ENCODE measurements around the gene PALD1. TPM values are rescaled to one million over a fixed set of nuclear protein-coding genes. Genes with fewer than 3 reads are reported as not detected.
A peak's percentile ranks its signal among the peaks of the same experiment; 100 is the strongest.

PALD1 gene
- total and polyA plus RNA-seq, 9 of the 15 experiments (the other 6 are each of a cell fraction or from before 2014, with no cell fraction given) = 0.03 to 0.29 (median 0.09) TPM; not detected in 2

GRCh38 chr10:70588859-70589570 lies 110.4 kb downstream of the PALD1 start (continued):
- TF ChIP-seq TCF15 (CRISPR knock-in tag; IDR thresholded peaks at IDR 0.05) = no peak
- TF ChIP-seq GTF3C2 (IDR thresholded peaks at IDR 0.05; ENCODE audit: borderline replicate concordance, extremely low read depth, insufficient read length) = no peak
- no peak for TF ChIP-seq ZNF217 (CRISPR knock-in tag; IDR thresholded peaks at IDR 0.05)
- TF ChIP-seq PATZ1 (CRISPR knock-in tag; IDR thresholded peaks at IDR 0.05; ENCODE audit: borderline replicate concordance) = no peak
- TF ChIP-seq BRF1 (IDR thresholded peaks at IDR 0.05; ENCODE audit: borderline replicate concordance, extremely low read depth, insufficient read length) = no peak
- no peak; the same call in 1 of the 2 replicates for TF ChIP-seq ZNF644 (tag; IDR thresholded peaks at IDR 0.05; ENCODE audit: low read depth)
- 0 out of 2 replicates have a peak, but pooled peaks have one; percentile 54 for TF ChIP-seq ZBTB49 (CRISPR knock-in tag; IDR thresholded peaks at IDR 0.05; ENCODE audit: borderline replicate concordance)
- TF ChIP-seq KAT7 (CRISPR knock-in tag; IDR thresholded peaks at IDR 0.05; ENCODE audit: borderline replicate concordance) = 0 out of 2 replicates have a peak, but pooled peaks have one; percentile 46
- no peak for TF ChIP-seq STAG1 (CRISPR knock-in tag; IDR thresholded peaks at IDR 0.05; ENCODE audit: borderline replicate concordance)
- peak; percentile 63; the same call in 1 of the 2 replicates for TF ChIP-seq ZBTB33 (CRISPR knock-in tag; IDR thresholded peaks at IDR 0.05)
- TF ChIP-seq PRPF4 (IDR thresholded peaks at IDR 0.05; ENCODE audit: insufficient read depth, low read depth, low read length, poor library complexity, severe bottlenecking) = no peak
